ENCODE data around the gene C1GALT1.
"Not testable (repeated sequence)": the region's sequence is repeated elsewhere in the genome, so short reads cannot be mapped to it uniquely, and the experiment has no call there.

Gene C1GALT1

GRCh38 chr7:7166318-7166717 lies 16.0 kb upstream of the C1GALT1 start:
- no peak for DNase-seq (ENCODE audit: low read depth in 2 of 2, low spot score in 1 of 2)

DNA sequence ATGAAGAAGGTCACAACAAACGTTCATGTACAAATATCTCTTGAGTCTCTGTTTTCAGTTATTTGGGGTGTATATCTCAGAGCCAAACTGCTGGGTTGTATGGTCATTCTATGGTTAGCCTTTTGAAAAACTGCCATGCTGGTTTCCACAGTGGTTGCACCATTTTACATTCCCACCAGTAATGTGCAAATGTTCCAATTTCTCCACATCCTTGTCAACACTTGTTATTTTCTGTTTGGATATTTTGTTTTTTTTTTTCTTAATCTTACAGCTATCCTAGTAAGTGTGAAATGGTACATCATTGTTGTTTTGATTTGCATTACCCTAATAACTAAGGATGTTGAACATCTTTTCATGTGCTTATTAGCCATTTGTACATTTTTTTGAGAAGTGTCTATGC lies 13.0 kb upstream of the C1GALT1 start:
- DNase-seq (ENCODE audit: low read depth in 2 of 2, low spot score in 1 of 2) = no peak

GRCh38 chr7:7173956-7174632 lies 8.2 kb upstream of the C1GALT1 start:
- DNase-seq (ENCODE audit: low read depth in 2 of 2, low spot score in 1 of 2) = no peak

- no peak for DNase-seq (ENCODE audit: low read depth in 2 of 2, low spot score in 1 of 2)
Observed at GRCh38 chr7:7175075-7175695, 7.2 kb upstream of the C1GALT1 start.

GRCh38 chr7:7176406-7177043 lies 5.8 kb upstream of the C1GALT1 start:
- DNase-seq (ENCODE audit: low read depth in 2 of 2, low spot score in 1 of 2) = no peak

- no peak for DNase-seq (ENCODE audit: low read depth in 2 of 2, low spot score in 1 of 2)
Observed at GRCh38 chr7:7177044-7177517, 5.3 kb upstream of the C1GALT1 start.

- DNase-seq (ENCODE audit: low read depth in 2 of 2, low spot score in 1 of 2) = no peak
Observed at GRCh38 chr7:7178081-7178480, 4.3 kb upstream of the C1GALT1 start.

GRCh38 chr7:7178906-7179305 lies 3.4 kb upstream of the C1GALT1 start:
- DNase-seq (ENCODE audit: low read depth in 2 of 2, low spot score in 1 of 2) = no peak

DNA sequence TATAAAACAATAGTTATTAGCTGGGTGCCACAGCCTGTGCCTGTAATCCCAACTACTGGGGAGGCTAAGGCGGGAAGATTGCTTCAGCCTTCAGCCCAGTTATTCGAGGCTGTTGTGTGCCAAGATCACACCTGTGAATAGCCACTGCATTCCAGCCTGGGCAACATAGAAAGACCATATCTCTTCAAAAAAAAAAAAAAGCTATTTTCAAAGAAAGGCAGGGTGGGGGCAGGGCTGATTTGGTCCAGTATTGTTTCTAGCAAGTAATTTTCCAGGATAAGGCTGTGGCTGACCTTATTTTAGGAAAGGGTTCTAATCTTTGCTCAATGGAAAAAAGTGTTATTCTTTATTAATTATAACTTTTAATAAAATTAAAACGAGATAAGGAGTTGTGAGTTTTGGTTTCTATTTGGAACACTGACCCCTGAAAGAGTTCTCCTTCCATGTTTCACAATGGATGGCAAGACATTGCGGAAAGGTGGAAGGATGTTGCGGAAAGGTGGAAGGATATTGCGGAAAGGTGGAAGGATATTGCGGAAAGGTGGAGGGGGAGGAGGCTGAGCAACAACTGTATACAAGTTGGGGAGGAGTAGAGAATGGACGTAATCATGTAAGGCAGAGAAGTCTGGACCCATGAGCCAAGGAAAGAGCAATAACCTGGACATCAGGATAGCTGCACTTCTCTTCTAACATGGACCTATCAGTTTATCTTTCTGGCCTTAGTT lies 1.5 kb upstream of the C1GALT1 start:
- DNase-seq (ENCODE audit: low read depth in 2 of 2, low spot score in 1 of 2) = no peak

- DNase-seq (ENCODE audit: low read depth in 2 of 2, low spot score in 1 of 2) = peak in 1 of 2 donors; percentile 18
Observed at GRCh38 chr7:7181519-7182155, 707 bp upstream of the C1GALT1 start.

DNA sequence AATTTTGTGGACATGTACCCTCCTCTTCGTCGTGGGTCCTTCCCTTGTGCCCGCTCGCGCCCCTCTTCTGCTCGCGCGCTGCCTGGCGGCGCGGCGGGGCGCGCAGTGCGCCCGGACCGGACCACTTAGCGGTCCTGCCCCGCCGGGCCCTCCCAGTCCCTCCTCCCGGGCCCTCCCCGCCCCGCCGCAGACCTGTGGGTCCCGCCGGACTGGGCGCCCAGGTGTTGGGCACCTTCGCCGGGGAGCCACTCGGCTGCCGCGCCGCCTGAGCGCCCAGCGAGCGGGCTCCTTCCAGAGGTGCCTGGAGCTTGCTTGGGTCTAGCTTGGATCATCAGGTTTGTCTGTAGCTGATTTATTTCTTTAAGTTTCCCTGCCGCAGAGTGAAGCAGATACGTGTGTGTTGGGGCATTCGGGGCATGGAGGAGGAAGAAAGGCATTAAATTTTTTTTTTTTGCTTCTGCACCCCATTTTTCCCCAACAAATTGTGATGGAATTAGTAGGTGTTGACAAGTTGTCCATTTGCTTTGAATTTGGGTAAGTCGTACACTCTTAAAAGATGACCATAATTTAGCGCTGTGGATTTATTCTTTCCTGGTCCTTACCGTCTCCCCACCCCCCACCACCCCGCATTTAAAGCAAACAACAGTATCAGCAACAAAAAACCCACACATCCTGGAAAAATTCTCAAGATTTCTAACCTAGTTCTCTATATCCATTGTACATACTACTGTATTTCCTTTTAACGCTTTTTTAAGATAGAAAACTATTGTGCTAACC lies 905 bp downstream of the C1GALT1 start:
- peak in 1 of 2 donors; percentile 10 for DNase-seq (ENCODE audit: low read depth in 2 of 2, low spot score in 1 of 2)

- DNase-seq (ENCODE audit: low read depth in 2 of 2, low spot score in 1 of 2) = no peak
Observed at GRCh38 chr7:7183838-7184463, 1.6 kb downstream of the C1GALT1 start.

- DNase-seq (ENCODE audit: low read depth in 2 of 2, low spot score in 1 of 2) = no peak
Observed at GRCh38 chr7:7185371-7185989, 3.1 kb downstream of the C1GALT1 start.

DNA sequence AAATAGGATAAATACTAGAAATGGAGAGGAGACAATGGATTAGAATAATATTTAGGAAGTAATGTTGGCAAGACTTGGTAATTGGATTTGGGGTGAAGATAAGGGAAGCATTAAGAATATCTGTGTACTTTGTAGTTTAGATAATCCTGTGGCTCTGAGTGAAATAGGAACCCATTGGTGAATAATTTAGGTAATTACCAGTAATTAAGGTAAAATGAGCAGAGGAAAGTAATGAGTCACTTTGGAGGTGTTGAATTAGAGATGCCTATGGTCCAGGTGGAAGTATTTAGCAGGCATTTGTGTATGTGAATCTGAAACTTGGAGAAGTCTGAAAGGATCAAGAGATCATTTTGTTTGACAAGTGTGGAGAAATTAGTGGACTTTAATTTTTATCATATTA lies 5.7 kb downstream of the C1GALT1 start:
- DNase-seq (ENCODE audit: low read depth in 2 of 2, low spot score in 1 of 2) = no peak

DNA sequence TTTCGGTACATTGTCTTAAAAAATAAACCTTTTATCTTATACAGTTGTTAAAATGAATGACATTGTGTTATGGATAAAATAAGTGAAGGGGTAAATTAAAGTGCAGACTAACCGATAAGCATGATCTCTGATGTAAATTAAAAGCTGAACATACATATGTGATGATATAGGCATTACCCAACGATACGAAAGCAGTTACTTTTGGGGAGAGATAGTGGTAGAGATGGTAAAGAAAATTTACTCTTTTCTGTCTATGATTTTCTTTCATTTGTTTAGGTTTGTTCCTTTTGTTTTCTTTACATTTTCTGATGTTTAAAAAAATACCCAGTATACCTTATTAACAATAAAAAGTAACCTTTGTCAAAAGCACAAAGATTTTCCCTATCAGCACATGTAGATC lies 6.4 kb downstream of the C1GALT1 start:
- no peak for DNase-seq (ENCODE audit: low read depth in 2 of 2, low spot score in 1 of 2)

DNA sequence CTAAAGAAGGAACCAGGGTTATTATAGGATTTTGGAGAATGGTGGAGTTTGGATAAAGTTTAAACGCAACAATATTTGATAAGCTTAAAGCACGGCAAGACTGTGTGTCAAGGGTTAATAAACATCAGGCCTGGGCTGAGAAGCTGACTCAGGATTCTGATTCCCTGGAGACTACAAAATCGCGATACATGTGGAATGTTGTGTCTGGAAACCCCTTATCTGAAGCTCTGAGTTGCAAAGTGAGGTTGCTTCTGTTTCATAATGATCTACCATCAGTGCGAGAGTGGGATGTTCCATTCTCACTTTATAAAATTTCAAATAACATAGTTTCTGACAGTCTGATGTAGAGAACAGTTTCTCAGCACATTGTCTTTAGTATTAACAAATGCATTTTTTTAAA lies 7.8 kb downstream of the C1GALT1 start:
- DNase-seq (ENCODE audit: low read depth in 2 of 2, low spot score in 1 of 2) = no peak

- no peak for DNase-seq (ENCODE audit: low read depth in 2 of 2, low spot score in 1 of 2)
Observed at GRCh38 chr7:7191137-7191536, 8.8 kb downstream of the C1GALT1 start.

DNA sequence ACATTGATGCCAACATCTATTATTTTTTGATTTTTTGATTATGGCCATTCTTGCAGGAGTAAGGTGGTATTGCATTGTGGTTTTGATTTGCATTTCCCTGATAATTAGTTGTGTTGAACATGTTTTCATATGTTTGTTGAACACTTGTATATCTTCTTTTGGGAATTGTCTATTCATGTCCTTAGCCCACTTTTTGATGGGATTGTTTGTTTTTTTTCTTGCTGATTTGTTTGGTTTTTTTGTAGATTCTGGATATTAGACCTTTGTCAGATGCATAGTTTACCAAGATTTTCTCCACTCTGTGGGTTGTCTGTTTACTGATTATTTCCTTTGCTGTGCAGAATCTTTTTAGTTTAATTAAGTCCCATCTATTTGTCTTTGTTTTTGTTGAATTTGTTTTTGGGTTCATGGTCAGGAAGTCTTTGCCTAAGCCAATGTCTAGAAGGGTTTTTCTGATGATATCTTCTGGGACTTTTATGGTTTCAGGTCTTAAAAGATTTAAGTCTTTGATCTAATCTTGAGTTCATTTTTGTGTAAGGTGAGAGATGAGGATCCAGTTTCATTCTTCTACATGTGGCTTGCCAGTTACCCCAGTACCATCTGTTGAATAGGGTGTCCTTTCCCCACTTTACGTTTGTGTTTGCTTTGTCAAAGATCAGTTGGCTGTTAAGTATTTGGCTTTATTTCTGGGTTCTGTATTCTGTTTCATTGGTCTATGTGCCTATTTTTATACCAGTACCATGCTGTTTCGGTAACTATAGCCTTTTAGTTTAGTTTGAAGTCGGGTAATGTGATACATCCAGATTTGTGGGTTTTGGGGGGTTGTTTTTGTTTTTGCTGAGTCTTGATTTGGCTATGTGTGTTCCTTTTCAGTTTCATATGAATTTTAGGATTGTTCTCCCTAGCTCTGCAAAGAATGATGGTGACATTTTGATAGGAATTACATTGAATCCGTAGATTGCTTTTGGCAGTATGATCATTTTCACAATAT lies 10.7 kb downstream of the C1GALT1 start:
- not testable (repeated sequence) for DNase-seq (ENCODE audit: low read depth in 2 of 2, low spot score in 1 of 2)

Data from stimulated activated CD8-positive, alpha-beta memory T cell treated with anti-CD3 and anti-CD28 coated beads, Interleukin-4, amount 100 ng/mL, for 1 hour (primary cell).